Breast epithelium (tissue), 3 donors: ENCODE data around the gene PDZD7.

Source experiments
- POLR2A ChIP-seq: fragments of 450-650 bp; IDR thresholded peaks from one replicate; pipeline ENCODE4 v1.6.1; 2016; ENCODE audit warnings: antibody characterized with exemption, mild to moderate bottlenecking, moderate library complexity
- POLR2AphosphoS5 ChIP-seq, 3 donors: sonication (generic); formaldehyde crosslinking; IDR thresholded peaks; one replicate each; pipeline ENCODE4 v1.6.1; 2017; ENCODE audit warnings: antibody characterized with exemption in 3 of 3
- TF ChIP-seq, protein P1 (sequence below), 3 donors: fragments of 450-650 bp; IDR thresholded peaks; one replicate each; pipeline ENCODE4 v1.5.1; 2016 to 2017; ENCODE audit warnings: antibody characterized with exemption in 3 of 3, mild to moderate bottlenecking in 3 of 3, moderate library complexity in 3 of 3

DNA sequence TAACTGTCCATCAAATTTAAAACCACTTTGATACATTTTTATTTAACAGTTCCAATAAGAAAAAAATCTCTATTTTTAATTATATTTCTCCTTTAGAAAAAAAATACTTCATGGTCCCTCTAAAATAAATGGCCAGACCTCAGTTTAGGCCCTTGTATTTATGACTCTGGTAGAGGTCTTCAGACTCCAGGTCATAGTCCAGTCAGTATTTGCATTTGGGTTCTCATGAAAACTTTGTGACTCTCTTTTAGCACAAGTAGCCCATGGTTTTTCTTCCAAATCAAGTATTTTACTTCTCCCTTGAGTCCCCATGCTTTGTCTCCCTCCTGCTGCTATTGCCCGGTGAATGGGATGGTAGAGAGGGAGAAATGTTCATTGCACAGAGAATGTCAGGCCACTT, 67.1 kb downstream of the PDZD7 start:
- TF ChIP-seq POLR2A (no peak), POLR2AphosphoS5 (IDR thresholded peaks at IDR 0.05) (no peak)
- TF ChIP-seq, protein P1, sequence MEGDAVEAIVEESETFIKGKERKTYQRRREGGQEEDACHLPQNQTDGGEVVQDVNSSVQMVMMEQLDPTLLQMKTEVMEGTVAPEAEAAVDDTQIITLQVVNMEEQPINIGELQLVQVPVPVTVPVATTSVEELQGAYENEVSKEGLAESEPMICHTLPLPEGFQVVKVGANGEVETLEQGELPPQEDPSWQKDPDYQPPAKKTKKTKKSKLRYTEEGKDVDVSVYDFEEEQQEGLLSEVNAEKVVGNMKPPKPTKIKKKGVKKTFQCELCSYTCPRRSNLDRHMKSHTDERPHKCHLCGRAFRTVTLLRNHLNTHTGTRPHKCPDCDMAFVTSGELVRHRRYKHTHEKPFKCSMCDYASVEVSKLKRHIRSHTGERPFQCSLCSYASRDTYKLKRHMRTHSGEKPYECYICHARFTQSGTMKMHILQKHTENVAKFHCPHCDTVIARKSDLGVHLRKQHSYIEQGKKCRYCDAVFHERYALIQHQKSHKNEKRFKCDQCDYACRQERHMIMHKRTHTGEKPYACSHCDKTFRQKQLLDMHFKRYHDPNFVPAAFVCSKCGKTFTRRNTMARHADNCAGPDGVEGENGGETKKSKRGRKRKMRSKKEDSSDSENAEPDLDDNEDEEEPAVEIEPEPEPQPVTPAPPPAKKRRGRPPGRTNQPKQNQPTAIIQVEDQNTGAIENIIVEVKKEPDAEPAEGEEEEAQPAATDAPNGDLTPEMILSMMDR (IDR thresholded peaks at IDR 0.05) = no peak
